SK-N-SH treated with all-trans-retinoic acid at 6 μM for 48 hours (cell line): ENCODE data around the gene ANP32B.

Experiments
- BACH2 ChIP-seq: fragments of 250-450 bp; sonication (Bioruptor Pico); IDR thresholded peaks from 2 replicates; pipeline ENCODE4 v1.9.0; 2021; ENCODE audit warnings: mild to moderate bottlenecking, borderline replicate concordance
- OSR1 ChIP-seq: fragments of 250-450 bp; sonication (Bioruptor Pico); IDR thresholded peaks from 2 replicates; pipeline ENCODE4 v1.8.0; 2022; ENCODE audit warnings: moderate library complexity, mild to moderate bottlenecking, inconsistent platforms
- RARB ChIP-seq: fragments of 250-450 bp; sonication (Bioruptor Pico); IDR thresholded peaks from 2 replicates; pipeline ENCODE4 v1.8.0; 2021; ENCODE audit warnings: mild to moderate bottlenecking, moderate library complexity
- SNAI2 ChIP-seq: fragments of 250-450 bp; sonication (Bioruptor Pico); IDR thresholded peaks from 2 replicates; pipeline ENCODE4 v1.5.0; 2020; ENCODE audit warnings: mild to moderate bottlenecking, moderate library complexity
- ZC3H10 ChIP-seq: fragments of 250-450 bp; sonication (Bioruptor Pico); IDR thresholded peaks from 2 replicates; pipeline ENCODE4 v1.5.1; 2021; ENCODE audit warnings: mild to moderate bottlenecking, moderate library complexity
- ZFP3 ChIP-seq: fragments of 250-450 bp; sonication (Bioruptor Pico); IDR thresholded peaks from 2 replicates; pipeline ENCODE4 v1.5.0; 2020; ENCODE audit warnings: mild to moderate bottlenecking, moderate library complexity
- ZNF8 ChIP-seq: fragments of 450-650 bp; formaldehyde crosslinking; IDR thresholded peaks from 2 replicates; pipeline ENCODE4 v1.5.0; 2020; ENCODE audit warnings: mild to moderate bottlenecking, moderate library complexity
- TF ChIP-seq, protein P1 (sequence below): fragments of 250-450 bp; sonication (Bioruptor Pico); IDR thresholded peaks from 2 replicates; pipeline ENCODE4 v1.8.0; 2020; ENCODE audit warnings: mild to moderate bottlenecking, moderate library complexity, borderline replicate concordance
- TF ChIP-seq, protein P2 (sequence below): fragments of 250-450 bp; sonication (Bioruptor Pico); IDR thresholded peaks from 2 replicates; pipeline ENCODE4 v1.5.1; 2020; ENCODE audit warnings: low read depth, mild to moderate bottlenecking, moderate library complexity
- TF ChIP-seq, protein P3 (sequence below): fragments of 250-450 bp; sonication (Bioruptor Pico); IDR thresholded peaks from 2 replicates; pipeline ENCODE4 v1.8.0; 2021; ENCODE audit warnings: low read depth, mild to moderate bottlenecking, moderate library complexity, borderline replicate concordance
- TF ChIP-seq, protein P4 (sequence below): fragments of 250-450 bp; sonication (Bioruptor Pico); IDR thresholded peaks from 2 replicates; pipeline ENCODE4 v1.5.0; 2020; ENCODE audit warnings: mild to moderate bottlenecking, moderate library complexity

DNA sequence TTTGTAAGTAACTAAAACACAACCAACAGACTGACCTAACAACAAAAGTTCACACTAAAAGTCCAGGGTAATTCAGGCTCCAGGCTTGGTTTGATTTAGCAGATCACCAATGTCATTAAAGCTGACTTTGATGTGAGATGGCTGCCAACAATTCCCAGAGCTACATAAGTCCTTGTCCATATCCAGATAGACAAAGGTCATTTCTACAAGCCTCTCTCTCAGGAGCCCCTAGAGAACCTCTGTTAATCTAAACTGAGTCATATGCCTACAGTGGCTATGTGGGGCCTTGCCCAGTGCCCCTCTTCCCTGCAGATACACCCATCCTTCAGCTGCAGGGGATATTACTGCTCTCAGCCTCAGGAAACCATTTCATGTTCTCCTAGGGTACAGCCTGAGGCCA lies 18.2 kb upstream of the ANP32B start:
- TF ChIP-seq OSR1 (CRISPR knock-in tag) (no peak), ZC3H10 (CRISPR knock-in tag) (no peak), RARB (CRISPR knock-in tag) (no peak), ZFP3 (CRISPR knock-in tag) (no peak), ZNF8 (CRISPR knock-in tag) (no peak), BACH2 (no peak), SNAI2 (CRISPR knock-in tag) (no peak)
- TF ChIP-seq, protein P1, sequence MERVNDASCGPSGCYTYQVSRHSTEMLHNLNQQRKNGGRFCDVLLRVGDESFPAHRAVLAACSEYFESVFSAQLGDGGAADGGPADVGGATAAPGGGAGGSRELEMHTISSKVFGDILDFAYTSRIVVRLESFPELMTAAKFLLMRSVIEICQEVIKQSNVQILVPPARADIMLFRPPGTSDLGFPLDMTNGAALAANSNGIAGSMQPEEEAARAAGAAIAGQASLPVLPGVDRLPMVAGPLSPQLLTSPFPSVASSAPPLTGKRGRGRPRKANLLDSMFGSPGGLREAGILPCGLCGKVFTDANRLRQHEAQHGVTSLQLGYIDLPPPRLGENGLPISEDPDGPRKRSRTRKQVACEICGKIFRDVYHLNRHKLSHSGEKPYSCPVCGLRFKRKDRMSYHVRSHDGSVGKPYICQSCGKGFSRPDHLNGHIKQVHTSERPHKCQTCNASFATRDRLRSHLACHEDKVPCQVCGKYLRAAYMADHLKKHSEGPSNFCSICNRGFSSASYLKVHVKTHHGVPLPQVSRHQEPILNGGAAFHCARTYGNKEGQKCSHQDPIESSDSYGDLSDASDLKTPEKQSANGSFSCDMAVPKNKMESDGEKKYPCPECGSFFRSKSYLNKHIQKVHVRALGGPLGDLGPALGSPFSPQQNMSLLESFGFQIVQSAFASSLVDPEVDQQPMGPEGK (CRISPR knock-in tag), result no peak
- TF ChIP-seq, protein P2, sequence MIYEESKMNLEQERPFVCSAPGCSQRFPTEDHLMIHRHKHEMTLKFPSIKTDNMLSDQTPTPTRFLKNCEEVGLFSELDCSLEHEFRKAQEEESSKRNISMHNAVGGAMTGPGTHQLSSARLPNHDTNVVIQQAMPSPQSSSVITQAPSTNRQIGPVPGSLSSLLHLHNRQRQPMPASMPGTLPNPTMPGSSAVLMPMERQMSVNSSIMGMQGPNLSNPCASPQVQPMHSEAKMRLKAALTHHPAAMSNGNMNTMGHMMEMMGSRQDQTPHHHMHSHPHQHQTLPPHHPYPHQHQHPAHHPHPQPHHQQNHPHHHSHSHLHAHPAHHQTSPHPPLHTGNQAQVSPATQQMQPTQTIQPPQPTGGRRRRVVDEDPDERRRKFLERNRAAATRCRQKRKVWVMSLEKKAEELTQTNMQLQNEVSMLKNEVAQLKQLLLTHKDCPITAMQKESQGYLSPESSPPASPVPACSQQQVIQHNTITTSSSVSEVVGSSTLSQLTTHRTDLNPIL (CRISPR knock-in tag), result no peak
- TF ChIP-seq, protein P3, sequence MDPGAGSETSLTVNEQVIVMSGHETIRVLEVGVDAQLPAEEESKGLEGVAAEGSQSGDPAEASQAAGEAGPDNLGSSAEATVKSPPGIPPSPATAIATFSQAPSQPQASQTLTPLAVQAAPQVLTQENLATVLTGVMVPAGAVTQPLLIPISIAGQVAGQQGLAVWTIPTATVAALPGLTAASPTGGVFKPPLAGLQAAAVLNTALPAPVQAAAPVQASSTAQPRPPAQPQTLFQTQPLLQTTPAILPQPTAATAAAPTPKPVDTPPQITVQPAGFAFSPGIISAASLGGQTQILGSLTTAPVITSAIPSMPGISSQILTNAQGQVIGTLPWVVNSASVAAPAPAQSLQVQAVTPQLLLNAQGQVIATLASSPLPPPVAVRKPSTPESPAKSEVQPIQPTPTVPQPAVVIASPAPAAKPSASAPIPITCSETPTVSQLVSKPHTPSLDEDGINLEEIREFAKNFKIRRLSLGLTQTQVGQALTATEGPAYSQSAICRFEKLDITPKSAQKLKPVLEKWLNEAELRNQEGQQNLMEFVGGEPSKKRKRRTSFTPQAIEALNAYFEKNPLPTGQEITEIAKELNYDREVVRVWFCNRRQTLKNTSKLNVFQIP (CRISPR knock-in tag), result no peak
- TF ChIP-seq, protein P4, sequence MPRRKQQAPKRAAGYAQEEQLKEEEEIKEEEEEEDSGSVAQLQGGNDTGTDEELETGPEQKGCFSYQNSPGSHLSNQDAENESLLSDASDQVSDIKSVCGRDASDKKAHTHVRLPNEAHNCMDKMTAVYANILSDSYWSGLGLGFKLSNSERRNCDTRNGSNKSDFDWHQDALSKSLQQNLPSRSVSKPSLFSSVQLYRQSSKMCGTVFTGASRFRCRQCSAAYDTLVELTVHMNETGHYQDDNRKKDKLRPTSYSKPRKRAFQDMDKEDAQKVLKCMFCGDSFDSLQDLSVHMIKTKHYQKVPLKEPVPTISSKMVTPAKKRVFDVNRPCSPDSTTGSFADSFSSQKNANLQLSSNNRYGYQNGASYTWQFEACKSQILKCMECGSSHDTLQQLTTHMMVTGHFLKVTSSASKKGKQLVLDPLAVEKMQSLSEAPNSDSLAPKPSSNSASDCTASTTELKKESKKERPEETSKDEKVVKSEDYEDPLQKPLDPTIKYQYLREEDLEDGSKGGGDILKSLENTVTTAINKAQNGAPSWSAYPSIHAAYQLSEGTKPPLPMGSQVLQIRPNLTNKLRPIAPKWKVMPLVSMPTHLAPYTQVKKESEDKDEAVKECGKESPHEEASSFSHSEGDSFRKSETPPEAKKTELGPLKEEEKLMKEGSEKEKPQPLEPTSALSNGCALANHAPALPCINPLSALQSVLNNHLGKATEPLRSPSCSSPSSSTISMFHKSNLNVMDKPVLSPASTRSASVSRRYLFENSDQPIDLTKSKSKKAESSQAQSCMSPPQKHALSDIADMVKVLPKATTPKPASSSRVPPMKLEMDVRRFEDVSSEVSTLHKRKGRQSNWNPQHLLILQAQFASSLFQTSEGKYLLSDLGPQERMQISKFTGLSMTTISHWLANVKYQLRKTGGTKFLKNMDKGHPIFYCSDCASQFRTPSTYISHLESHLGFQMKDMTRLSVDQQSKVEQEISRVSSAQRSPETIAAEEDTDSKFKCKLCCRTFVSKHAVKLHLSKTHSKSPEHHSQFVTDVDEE (CRISPR knock-in tag), result no peak
